Measurements from ENCODE around the gene TET3. TPM values are rescaled to one million over a fixed set of nuclear protein-coding genes. Genes with fewer than 3 reads are reported as not detected.

Gene TET3
- total RNA-seq, 6 experiments from 2014 or later, result 3.2 to 3.7 (median 3.4) TPM

DNA sequence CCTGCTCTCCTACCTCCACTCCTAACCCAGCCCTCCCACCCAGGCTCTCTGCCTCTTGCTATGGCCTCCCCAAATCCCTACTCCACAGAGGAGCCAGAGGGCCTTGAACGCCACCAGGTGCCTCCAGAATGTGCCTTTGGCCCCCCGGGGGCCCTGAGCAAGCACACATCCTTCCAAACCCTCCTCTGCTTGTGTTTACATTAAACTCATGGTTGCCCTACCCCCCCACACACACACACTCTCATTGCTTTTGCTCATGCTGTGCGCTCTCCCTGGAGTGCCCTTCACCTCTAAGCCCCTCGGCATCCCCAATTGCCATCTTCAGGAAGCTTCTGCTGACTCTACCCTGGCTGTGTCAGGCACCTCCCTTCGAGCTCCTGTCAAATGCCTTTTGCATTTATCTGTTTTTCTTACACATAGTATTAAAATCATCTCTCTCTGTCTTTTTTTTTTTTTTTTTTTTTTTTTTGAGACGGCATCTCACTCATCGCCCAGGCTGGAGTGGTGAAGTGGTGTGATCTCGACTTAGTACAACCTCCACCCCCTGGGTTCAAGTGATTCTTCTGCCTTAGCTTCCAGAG is 16.3 kb upstream of the TET3 start:
- Mint-ChIP-seq H3K4me1 (ENCODE audit: low read depth) (peaks cover 21% of the 10 kb centered on the region), H3K27me3 (ENCODE audit: insufficient read depth) (peaks cover 11% of the 10 kb centered on the region), H3K4me3 (no peak overlapping the region), H3K27ac (no peak overlapping the region), H3K36me3 (ENCODE audit: low read depth) (no peaks in the 10 kb centered on the region), H3K9me3 (no peaks in the 10 kb centered on the region)
- TF ChIP-seq, protein P1, sequence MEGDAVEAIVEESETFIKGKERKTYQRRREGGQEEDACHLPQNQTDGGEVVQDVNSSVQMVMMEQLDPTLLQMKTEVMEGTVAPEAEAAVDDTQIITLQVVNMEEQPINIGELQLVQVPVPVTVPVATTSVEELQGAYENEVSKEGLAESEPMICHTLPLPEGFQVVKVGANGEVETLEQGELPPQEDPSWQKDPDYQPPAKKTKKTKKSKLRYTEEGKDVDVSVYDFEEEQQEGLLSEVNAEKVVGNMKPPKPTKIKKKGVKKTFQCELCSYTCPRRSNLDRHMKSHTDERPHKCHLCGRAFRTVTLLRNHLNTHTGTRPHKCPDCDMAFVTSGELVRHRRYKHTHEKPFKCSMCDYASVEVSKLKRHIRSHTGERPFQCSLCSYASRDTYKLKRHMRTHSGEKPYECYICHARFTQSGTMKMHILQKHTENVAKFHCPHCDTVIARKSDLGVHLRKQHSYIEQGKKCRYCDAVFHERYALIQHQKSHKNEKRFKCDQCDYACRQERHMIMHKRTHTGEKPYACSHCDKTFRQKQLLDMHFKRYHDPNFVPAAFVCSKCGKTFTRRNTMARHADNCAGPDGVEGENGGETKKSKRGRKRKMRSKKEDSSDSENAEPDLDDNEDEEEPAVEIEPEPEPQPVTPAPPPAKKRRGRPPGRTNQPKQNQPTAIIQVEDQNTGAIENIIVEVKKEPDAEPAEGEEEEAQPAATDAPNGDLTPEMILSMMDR (IDR thresholded peaks at IDR 0.05), result no peak
- DNase-seq, result no peak

DNA sequence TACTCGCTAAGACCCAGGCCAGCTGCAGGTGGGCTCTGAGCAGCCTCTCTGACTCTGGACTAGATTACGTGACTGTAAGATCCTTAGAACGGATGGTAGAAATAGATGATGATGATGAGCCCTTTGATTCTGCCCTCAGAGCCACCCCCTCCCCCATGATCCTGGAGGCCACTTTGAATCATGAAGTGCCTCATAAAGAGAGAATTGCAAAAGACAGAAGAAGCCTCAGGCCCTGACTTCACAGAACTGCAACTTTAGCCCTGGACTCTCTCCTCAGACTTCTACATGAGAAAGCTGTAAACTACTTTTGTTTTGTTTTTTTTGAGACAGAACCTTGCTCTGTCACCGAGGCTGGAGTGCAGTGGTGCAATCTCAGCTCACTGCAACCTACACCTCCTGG is 15.4 kb upstream of the TET3 start:
- peaks cover 11% of the 10 kb centered on the region for H3K27me3 Mint-ChIP-seq (ENCODE audit: insufficient read depth)
- H3K4me3 Mint-ChIP-seq, result no peak overlapping the region
- H3K9me3 Mint-ChIP-seq, result no peaks in the 10 kb centered on the region
- TF ChIP-seq, protein P1 (IDR thresholded peaks at IDR 0.05), result no peak
- peaks cover 21% of the 10 kb centered on the region for H3K4me1 Mint-ChIP-seq (ENCODE audit: low read depth)
- H3K27ac Mint-ChIP-seq, result no peak overlapping the region
- peak; percentile 22 for DNase-seq
- no peaks in the 10 kb centered on the region for H3K36me3 Mint-ChIP-seq (ENCODE audit: low read depth)

DNA sequence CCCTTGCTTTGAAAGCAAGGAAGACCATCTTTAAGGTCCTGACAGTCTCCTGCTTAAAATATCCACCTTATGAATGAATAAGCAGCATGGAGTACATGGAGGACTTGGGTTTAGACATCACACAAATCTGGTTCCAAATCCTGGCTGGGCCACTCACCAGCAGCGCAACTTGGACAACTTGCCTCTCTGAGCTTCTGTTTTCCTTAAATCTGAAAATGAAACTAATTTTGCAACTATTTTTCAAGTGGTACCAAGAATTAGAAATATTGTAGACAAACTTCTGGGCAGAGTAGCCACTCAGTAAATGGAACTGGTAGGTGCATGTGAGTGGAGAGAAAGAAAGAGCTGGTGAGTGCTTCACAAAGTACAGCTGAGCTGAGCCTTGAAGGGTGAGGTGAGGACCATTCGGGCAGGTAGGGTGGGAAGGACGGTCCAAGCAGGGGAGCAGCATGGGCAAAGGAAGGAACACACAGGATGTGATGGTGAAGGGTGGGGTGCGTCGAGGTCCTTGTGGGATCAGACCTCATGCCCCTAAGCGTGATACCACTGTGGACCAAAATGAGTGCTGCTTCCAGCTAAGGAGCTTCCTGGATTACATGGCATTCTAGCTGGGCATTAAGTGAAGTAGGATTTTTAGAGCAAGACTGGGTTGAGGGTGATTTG is 14.4 kb upstream of the TET3 start:
- TF ChIP-seq, protein P1 (IDR thresholded peaks at IDR 0.05), result no peak
- H3K4me3 Mint-ChIP-seq, result no peak overlapping the region

DNA sequence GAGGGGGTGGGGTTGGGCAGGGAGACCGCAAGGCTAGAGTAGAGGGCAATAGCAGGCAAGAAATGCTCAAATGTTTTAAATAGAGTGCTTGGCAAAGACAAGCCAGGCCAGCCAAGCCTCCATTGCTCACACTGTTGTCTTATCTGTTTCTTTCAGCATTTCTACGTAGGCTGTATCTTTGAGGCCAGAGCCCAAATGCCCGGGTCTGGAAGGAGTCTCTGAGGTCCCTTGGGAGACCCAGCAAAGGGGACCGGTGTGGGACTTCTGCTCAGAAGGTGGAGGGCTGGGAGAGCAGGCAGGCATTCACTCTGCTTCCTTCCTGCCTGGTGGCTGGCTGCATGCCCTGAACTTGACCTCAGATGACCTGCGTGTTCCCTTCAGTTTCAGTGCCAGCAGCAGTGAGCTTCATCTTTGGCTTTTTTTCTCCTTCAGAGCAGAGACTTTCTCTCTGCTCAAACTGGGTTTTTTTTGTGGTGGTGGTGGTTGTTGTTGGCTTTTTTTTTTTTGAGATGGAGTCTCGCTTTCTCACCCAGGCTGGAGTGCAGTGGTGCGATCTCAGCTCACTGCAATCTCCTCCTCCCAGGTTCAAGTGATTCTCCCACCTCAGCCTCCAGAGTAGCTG is 13.7 kb upstream of the TET3 start:
- Mint-ChIP-seq H3K27ac (no peak overlapping the region), H3K36me3 (ENCODE audit: low read depth) (no peaks in the 10 kb centered on the region), H3K9me3 (no peaks in the 10 kb centered on the region), H3K4me1 (ENCODE audit: low read depth) (peaks cover 21% of the 10 kb centered on the region), H3K4me3 (no peak overlapping the region), H3K27me3 (ENCODE audit: insufficient read depth) (peaks cover 11% of the 10 kb centered on the region)
- no peak for DNase-seq
- TF ChIP-seq, protein P1 (IDR thresholded peaks at IDR 0.05), result no peak

More for the DNA sequence above, 14.4 kb upstream of the TET3 start:
- Mint-ChIP-seq H3K9me3 (no peaks in the 10 kb centered on the region), H3K27me3 (ENCODE audit: insufficient read depth) (peaks cover 11% of the 10 kb centered on the region), H3K27ac (no peak overlapping the region), H3K4me1 (ENCODE audit: low read depth) (peaks cover 21% of the 10 kb centered on the region), H3K36me3 (ENCODE audit: low read depth) (no peaks in the 10 kb centered on the region)
- no peak for DNase-seq

DNA sequence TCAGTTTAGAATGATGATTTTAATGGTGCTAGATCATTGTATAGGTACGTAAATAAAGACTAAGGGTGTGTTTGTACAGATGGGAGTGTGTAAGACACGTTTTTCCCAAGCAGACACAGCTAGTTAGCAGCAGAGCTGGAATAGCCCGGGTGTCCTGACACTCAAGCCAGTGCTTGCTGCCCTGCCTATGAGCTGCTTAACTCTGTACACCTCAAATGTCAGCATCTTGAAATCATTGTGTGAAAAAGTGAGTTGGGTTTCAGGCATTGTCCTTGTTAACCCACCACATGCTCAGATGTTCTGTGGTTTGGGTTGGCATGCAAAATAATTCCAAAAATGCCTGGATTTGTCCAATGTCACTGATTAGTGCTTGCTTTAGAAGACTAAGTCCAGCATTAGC is 13.0 kb upstream of the TET3 start:
- TF ChIP-seq, protein P1 (IDR thresholded peaks at IDR 0.05), result no peak
- Mint-ChIP-seq H3K9me3 (no peaks in the 10 kb centered on the region), H3K4me1 (ENCODE audit: low read depth) (peaks cover 21% of the 10 kb centered on the region), H3K27ac (no peak overlapping the region), H3K36me3 (ENCODE audit: low read depth) (no peaks in the 10 kb centered on the region), H3K4me3 (no peak overlapping the region), H3K27me3 (ENCODE audit: insufficient read depth) (peaks cover 11% of the 10 kb centered on the region)
- DNase-seq, result peak; percentile 6
